Measurements from ENCODE around the gene GPC6.

- TF ChIP-seq CBX5 (IDR thresholded peaks at IDR 0.05; ENCODE audit: borderline replicate concordance, low read depth) (no peak), MTF1 (CRISPR knock-in tag; IDR thresholded peaks at IDR 0.05; ENCODE audit: borderline replicate concordance) (no peak), HMBOX1 (IDR thresholded peaks at IDR 0.05) (no peak), CHD2 (IDR thresholded peaks at IDR 0.05; ENCODE audit: low read depth, low read length) (no peak), ZNF639 (CRISPR knock-in tag; conservative IDR thresholded peaks at IDR 0.05 in 1 of 2, IDR thresholded peaks at IDR 0.05 in 1 of 2) (no peak), TGIF2 (CRISPR knock-in tag; IDR thresholded peaks at IDR 0.05) (no peak), PHF8 (IDR thresholded peaks at IDR 0.05; ENCODE audit: borderline replicate concordance, low read length) (no peak), MAZ (CRISPR knock-in tag; conservative IDR thresholded peaks at IDR 0.05 in 1 of 2, IDR thresholded peaks at IDR 0.05 in 1 of 2) (no peak), ZFP1 (CRISPR knock-in tag; IDR thresholded peaks at IDR 0.05) (no peak)
Observed at GRCh38 chr13:93180356-93180969, 46.1 kb upstream of the GPC6 start.
